Measurements from ENCODE around the gene MKNK1.

The MKNK1 gene

DNA sequence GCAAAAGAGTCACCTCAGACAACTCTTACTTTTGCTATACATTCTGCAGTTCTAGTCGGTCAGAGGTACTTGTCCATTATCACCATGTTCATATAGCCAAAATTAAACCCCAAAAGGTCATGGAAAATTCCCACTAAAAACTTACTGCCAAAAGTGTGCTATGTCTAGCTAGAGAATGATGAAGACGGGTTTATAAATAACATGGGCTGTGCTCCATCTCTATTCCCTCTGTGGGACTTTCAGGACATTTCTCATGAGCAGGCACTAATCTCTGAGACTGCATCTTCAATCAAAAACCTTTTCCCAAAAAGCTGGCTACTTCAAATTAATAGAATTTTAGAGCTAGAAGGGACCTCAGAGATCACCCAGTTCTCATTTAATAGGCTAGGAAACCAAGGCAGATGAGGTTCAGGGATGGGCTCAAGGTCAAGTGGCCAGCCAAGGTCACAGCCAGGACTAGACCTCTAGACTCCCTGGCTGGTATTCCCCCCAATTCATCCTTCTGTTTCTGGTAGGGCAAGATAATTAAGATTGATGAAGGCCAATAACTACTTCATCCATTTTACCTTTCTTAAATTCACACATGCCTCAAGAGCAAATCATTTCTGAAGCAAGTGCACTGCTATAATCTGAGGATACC is 33.5 kb upstream of the MKNK1 start:
- DNase-seq = no peak
- TF ChIP-seq POLR2A (IDR thresholded peaks at IDR 0.05; ENCODE audit: low read length) (no peak), GATA1 (IDR thresholded peaks at IDR 0.05; ENCODE audit: low read depth, low read length) (no peak)

DNA sequence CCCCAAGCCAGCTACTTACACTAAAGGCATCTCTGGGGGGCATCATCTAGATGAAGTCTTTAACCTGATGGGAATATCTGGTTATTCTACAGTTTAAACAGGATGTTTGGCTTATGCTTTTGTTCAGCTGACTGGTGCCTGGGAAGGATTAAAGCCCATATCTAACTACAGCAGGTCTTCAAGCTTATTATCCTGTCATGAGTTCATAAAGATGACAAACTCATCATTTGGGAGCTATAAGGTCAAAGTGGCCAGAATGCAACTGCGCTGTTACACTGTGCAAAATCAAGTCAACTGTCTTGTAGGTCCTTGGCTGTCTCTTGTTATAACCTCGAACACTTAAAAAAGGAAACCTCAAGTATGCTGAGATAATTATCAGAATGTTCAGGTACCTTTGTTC is 31.1 kb upstream of the MKNK1 start:
- TF ChIP-seq GATA1 (IDR thresholded peaks at IDR 0.05; ENCODE audit: low read depth, low read length) (no peak), POLR2A (IDR thresholded peaks at IDR 0.05; ENCODE audit: low read length) (no peak)
- no peak for DNase-seq

DNA sequence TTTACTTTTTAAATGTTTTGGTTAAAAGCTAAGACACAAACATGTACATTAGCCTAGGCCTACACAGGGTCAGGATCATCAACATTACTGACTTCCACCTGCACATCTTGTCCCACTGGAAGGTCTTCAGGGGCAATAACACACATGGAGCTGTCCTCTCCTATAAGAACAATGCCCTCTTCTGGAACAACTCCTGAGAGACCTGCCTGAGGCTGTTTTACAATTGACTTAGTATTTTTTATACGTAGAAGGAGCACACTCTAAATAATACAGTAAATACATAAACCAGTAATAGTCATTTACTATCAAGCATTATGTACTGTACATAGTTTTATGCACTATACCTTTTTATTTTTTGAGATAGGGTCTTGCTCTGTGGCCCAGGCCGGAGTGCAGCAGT is 26.7 kb upstream of the MKNK1 start:
- no peak for TF ChIP-seq GATA1 (IDR thresholded peaks at IDR 0.05; ENCODE audit: low read depth, low read length)
- TF ChIP-seq POLR2A (IDR thresholded peaks at IDR 0.05; ENCODE audit: low read length) = no peak
- no peak for DNase-seq

DNA sequence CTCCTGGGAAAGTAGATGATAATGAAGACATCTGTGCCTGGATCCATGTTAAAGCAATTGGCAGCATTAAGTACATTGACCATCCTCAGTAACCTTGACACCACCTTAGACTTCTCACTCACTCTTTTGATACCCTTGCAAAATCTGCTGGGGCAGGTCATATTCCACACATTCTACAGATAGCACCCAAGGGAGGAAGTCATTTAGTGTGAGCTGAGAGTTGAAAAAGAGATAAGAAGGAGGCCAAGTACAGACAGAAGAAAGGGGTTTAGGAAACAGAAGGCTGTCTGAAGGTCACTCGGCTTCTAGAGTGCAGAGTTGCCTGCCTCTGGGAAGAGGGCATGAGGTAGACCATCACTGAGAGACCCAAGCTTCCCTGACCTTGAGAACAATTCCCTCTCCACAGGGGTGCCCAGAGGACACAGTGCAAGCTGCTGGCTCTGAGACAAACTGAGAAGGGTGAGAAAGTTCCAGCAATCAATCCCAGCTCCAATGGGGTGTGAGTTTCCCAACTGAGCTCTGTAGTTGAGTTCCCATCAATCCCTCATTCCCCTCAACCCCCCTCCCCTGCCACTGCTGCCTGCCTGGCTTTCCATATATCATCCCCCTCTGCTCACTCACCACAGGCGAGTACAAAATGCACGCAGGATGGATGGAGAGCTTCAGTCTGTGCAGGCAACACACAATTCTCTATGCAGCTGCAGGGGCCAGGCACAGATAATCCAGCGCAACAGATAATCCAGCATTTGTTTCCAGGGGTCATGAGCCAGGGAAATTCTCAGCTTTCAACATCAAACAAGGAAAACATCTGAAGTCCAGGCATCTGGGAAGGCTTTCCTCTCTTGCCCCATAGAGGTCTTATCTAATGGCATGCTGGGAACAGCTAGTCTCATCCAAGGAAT is 19.9 kb upstream of the MKNK1 start:
- DNase-seq = no peak
- TF ChIP-seq GATA1 (IDR thresholded peaks at IDR 0.05; ENCODE audit: low read depth, low read length) (no peak), POLR2A (IDR thresholded peaks at IDR 0.05; ENCODE audit: low read length) (no peak)

DNA sequence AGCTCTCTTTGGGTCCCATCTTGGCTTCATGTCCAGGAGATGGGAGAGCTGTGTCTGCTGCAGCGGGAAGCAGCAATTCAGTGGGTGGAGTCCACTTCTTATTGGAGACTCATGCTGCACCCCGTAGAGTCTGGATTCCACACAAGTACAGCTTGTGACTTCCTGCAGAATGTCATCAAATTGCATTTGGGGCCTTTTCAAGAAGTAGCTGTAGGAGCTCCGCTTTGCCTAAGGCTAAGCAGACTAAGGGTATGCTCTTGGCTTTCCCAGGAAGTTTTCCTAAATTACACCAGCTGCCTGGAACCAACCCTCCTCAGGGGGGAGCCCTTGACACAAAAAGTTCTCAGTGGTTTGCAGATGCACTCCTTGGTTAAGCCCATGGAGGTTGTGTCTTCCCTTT is 18.3 kb upstream of the MKNK1 start:
- TF ChIP-seq POLR2A (IDR thresholded peaks at IDR 0.05; ENCODE audit: low read length) (no peak), GATA1 (IDR thresholded peaks at IDR 0.05; ENCODE audit: low read depth, low read length) (no peak)
- peak; percentile 27 to 63 for DNase-seq

DNA sequence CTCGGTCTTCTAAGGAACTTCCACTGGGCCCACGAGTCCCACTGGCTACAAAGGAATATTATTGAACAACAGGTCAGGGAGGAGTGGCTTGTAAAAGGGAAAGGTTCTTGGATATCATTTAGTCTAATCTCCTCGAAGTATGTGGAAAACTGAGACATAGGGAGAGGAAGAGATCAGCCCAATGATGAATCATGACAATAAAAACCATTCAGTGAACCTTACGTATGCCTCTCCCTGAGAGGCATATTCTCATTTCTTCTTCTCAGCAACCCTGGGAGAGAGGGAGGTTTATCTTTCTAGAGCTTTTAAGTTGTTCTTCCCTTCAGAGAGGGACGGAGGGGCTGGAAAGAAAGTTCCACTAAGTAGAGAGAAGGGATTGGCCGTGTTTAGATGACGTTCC is 17.9 kb upstream of the MKNK1 start:
- TF ChIP-seq POLR2A (IDR thresholded peaks at IDR 0.05; ENCODE audit: low read length) (no peak), GATA1 (IDR thresholded peaks at IDR 0.05; ENCODE audit: low read depth, low read length) (no peak)
- DNase-seq = no peak

DNA sequence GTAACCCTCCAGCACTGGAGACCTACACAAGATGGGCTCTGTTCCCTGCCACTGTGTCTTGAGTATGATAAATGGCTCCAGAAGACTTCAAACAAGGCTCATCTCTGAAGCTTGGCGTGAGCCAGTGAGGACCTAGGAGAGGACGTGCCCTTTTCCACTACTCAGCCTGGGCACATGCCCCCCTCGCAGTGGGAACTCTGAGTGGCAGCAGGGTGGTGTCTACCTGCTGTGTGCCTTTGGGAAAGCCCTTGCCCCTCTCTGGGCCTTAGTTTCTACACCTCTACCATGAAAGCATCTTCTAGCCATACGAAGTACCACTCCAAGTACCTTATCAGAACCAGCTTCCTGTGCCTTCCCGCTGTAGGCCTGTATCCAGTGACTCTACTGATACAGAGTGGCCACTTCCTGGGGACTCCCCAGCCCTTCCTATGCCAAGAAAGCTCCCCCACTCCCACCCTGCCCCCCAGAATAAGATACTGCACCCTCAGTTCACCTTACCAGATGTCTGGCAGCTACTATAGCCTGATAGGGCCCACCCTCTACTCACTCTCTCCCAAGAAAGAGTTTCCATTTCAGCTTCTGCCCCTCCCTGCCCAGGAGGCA is 15.7 kb upstream of the MKNK1 start:
- no peak for DNase-seq
- TF ChIP-seq GATA1 (IDR thresholded peaks at IDR 0.05; ENCODE audit: low read depth, low read length) (no peak), POLR2A (IDR thresholded peaks at IDR 0.05; ENCODE audit: low read length) (no peak)

DNA sequence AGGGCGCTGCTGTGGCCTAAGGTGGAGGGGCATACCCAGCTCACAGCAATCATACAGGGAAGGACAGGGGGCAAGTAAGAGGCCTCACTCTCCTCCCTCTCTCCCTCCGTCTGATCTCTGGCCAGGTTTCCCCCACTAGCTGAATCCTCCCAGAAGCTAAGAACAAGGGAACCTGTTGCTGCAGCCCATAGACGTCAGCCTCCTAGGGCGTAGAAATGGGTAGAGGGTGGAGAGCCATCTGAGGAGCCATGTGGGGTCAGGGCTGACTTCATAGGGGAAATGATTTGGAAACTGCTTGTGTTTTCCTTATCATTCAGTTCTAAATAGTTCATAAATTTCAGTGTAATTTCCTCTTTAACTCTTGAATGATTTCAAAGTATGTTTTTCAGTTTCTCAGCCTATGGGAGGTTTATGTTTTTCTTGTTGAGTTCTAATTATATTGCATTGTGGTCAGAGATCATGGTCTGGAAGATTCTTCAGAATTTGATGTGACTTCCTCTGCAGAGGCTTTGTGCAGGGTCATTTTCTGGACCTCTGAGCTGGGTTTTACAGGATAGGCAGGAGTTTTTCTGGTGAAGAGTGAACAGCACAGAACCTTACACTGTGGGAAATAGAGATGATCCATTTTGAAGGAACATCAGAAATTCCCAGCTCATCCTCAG is 14.8 kb upstream of the MKNK1 start:
- no peak for TF ChIP-seq GATA1 (IDR thresholded peaks at IDR 0.05; ENCODE audit: low read depth, low read length)
- TF ChIP-seq POLR2A (IDR thresholded peaks at IDR 0.05; ENCODE audit: low read length) = no peak
- no peak for DNase-seq

DNA sequence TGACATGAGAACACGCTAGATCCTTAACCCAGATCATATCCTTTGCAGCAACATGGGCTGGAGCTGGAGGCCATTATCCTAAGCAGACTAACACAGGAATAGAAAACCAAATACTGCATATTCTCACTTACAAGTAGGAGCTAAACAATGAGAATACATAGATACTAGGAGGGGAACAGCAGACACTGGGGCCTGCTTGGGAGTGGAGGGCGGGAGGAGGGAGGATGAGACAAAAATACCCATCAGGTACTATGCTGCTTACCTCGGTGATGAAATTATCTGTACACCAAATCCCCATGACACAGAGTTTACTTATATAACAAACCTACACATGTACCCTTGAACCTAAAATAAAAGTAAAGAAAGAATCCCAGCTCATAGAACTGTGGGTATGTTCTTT is 13.8 kb upstream of the MKNK1 start:
- DNase-seq = no peak
- TF ChIP-seq POLR2A (IDR thresholded peaks at IDR 0.05; ENCODE audit: low read length) = no peak
- TF ChIP-seq GATA1 (IDR thresholded peaks at IDR 0.05; ENCODE audit: low read depth, low read length) = no peak

DNA sequence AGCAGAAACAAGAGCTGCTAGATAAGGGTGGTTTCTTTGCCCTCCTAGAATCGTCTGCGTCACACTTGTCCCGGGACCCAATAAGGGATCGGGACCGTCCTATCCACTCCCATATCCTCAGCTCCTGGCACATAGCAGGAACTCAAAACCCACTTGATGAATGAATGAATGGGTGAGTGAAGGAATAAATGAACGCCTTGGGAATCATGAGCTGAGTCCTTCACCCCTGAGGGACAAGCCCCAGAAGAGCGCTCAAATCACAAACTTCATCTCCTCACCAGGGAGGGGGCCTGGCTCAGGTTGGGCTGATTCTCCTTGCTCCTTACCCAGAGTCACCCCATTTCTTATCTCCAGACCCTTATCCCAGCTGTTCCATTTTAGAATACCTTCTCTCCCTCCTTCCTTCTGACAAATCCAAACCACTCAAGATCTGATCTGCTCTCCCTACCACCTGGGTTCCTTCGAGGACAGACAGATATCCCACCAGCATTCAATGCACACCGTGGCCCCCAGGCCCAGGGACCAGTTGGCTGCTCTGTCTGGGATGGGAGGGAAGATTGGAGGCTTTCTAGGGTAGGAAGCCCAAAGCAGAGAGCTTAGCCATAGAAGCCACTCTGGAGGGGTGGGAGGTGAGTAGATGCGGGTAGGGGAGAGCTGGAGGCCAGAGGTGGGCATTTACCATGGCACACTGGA is 13.2 kb upstream of the MKNK1 start:
- TF ChIP-seq POLR2A (IDR thresholded peaks at IDR 0.05; ENCODE audit: low read length) (no peak), GATA1 (IDR thresholded peaks at IDR 0.05; ENCODE audit: low read depth, low read length) (no peak)
- DNase-seq = no peak

DNA sequence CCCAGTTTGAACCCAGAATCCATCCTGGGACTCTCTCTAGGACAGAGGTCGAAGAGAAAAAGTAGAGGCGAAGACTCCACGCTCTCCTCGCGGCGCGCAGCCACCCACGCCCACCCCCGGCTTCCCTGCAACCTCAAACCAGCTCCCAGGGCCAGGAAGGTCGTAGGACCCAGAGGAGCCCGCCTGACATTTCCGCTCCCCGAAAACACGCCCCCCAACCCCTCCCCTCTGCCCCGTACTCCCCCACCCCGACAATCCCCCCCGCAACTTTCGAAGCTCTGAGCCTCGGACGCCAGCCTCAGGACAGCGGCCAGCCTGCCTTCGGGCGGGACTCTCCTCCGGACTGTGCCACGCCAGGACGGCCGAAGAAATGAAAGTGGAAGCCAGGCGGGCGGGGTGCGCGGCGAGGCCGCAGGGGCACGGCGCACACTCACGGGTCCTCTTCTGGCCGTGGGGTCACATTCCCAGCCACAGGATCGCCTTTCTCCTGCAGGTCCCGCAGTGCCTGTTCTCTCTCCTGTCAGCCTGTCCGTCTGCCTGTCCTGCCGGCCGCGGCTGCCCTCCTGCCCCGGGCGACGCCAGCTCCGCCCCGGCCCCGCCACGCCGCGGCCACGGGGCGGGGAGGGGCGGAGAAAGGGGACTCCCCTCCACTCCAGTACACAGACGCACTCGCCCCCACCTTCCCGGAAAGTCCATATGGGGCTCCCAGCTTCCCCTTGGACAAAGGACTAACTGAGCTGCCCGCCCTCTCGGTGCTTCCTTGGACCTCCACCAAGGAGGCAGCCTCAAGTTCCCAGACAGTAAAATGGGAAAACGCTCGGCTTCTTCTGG is 12.4 kb upstream of the MKNK1 start, which contains the start of gene MOB3C:
MOB3C (minus strand) TSS at position 535 of the 831 bp plus-strand sequence. CDS start 3,490 bp downstream, outside the sequence.
- no peak for TF ChIP-seq GATA1 (IDR thresholded peaks at IDR 0.05; ENCODE audit: low read depth, low read length)
- peak; percentile 61 for TF ChIP-seq POLR2A (IDR thresholded peaks at IDR 0.05; ENCODE audit: low read length)

DNA sequence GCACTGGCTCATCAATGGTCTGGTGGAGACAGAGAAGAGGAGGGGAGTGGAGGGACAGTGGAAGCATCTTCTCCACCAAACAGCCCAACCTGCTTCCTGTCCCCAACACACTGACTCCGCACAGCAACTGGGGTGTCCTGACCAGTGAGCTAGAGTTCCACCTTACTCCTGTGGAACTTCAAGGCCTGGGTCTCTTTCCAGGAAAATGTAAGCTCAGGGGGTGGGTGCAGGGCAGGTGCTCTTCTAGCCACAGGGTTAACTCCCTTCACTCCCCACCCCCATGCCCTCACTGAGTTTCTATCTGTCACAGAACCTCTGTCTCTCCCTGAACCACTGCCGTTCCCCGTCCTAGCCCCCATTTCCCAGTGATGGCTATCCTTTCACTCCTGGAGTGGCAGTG is 11.7 kb upstream of the MKNK1 start:
- TF ChIP-seq POLR2A (IDR thresholded peaks at IDR 0.05; ENCODE audit: low read length) = no peak
- no peak for TF ChIP-seq GATA1 (IDR thresholded peaks at IDR 0.05; ENCODE audit: low read depth, low read length)
- peak in 1 of 2 experiments; percentile 43 for DNase-seq

More for the DNA sequence above, 12.4 kb upstream of the MKNK1 start, which contains the start of gene MOB3C:
- peak; percentile 65 to 76 for DNase-seq
